BJ (cell line): ENCODE results near the gene ATXN3L. TPM values are rescaled to one million over a fixed set of nuclear protein-coding genes. Genes with fewer than 3 reads are reported as not detected.

ENCODE experiments used
- CTCF ChIA-PET: fragments of 350-600 bp; formaldehyde crosslinking; extraction: SDS; loops from one replicate; lab custom pipeline; 2021; ENCODE audit warnings: antibody characterized with exemption, inconsistent platforms; lab: Yijun Ruan, JAX
- POLR2A ChIA-PET: fragments of 300-600 bp; sonication (Branson Sonifier 250); formaldehyde crosslinking; extraction: SDS; loops from one replicate; lab custom pipeline; 2021; ENCODE audit warnings: antibody characterized with exemption; lab: Charles Lee
- DNase-seq: peaks from one replicate; pipeline ENCODE4 v3.0.0-alpha.2; 2011; ENCODE audit warnings: low read depth
- H3K27me3 ChIP-seq: 2 replicates; pipeline ENCODE4 v1.6.0; 2011; ENCODE audit warnings: low read length; ENCODE audit not compliant: control insufficient read depth, insufficient read depth
- H3K36me3 ChIP-seq: 2 replicates; pipeline ENCODE4 v1.5.1; 2011; ENCODE audit warnings: low read length; ENCODE audit not compliant: control insufficient read depth, insufficient read depth
- H3K4me3 ChIP-seq: 2 replicates; pipeline ENCODE4 v1.5.1; 2011; ENCODE audit warnings: low read depth, mild to moderate bottlenecking, control low read depth, low read length
- polyA minus RNA-seq: library from RNA; depleted of rRNA, polyadenylated mRNA; stranded (reverse); fragments of >200 nt; gene quantifications from 2 replicates; pipeline ENCODE4 v1.2.3, GENCODE V29; 2011; rRNA and poly(A)+ RNA removed
- polyA plus RNA-seq: library from polyadenylated mRNA; depleted of rRNA; stranded (reverse); fragments of >200 nt; gene quantifications from 2 replicates; pipeline ENCODE4 v1.2.3, GENCODE V29; 2011; rRNA removed
- TF ChIP-seq, protein P1 (sequence below): IDR thresholded peaks from 2 replicates; pipeline ENCODE4 v1.5.1; 2011; ENCODE audit warnings: low read depth, mild to moderate bottlenecking, control low read depth, inconsistent platforms, low read length, moderate library complexity; ENCODE audit not compliant: insufficient read depth

ATXN3L gene
- polyA plus RNA-seq: not detected in 2 replicates
- not detected in 2 replicates for polyA minus RNA-seq

DNA sequence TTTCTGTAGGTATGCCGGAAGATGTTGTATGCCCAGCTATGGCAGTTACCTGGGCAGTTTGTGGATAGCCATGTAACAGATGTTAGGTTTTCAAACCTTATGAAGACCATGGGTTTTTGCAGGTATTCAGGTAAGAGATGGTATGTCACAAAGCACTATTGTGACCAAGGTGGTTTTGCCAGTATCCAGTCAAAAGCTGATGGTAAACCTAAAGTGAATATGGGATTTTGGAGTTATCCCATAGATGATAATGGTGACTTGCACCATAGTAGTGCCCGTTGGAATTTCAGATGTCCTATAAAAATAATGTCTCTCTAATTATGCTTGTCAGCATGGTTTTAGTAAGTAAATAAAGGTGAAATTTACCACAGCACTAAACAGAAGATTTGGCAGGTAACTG lies at the start of gene ATXN3L:
ATXN3L (minus strand) TSS at position 101 of the 400 bp plus-strand sequence. CDS start 119 bp downstream, outside the sequence.
- TF ChIP-seq, protein P1, sequence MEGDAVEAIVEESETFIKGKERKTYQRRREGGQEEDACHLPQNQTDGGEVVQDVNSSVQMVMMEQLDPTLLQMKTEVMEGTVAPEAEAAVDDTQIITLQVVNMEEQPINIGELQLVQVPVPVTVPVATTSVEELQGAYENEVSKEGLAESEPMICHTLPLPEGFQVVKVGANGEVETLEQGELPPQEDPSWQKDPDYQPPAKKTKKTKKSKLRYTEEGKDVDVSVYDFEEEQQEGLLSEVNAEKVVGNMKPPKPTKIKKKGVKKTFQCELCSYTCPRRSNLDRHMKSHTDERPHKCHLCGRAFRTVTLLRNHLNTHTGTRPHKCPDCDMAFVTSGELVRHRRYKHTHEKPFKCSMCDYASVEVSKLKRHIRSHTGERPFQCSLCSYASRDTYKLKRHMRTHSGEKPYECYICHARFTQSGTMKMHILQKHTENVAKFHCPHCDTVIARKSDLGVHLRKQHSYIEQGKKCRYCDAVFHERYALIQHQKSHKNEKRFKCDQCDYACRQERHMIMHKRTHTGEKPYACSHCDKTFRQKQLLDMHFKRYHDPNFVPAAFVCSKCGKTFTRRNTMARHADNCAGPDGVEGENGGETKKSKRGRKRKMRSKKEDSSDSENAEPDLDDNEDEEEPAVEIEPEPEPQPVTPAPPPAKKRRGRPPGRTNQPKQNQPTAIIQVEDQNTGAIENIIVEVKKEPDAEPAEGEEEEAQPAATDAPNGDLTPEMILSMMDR: no peak

DNA sequence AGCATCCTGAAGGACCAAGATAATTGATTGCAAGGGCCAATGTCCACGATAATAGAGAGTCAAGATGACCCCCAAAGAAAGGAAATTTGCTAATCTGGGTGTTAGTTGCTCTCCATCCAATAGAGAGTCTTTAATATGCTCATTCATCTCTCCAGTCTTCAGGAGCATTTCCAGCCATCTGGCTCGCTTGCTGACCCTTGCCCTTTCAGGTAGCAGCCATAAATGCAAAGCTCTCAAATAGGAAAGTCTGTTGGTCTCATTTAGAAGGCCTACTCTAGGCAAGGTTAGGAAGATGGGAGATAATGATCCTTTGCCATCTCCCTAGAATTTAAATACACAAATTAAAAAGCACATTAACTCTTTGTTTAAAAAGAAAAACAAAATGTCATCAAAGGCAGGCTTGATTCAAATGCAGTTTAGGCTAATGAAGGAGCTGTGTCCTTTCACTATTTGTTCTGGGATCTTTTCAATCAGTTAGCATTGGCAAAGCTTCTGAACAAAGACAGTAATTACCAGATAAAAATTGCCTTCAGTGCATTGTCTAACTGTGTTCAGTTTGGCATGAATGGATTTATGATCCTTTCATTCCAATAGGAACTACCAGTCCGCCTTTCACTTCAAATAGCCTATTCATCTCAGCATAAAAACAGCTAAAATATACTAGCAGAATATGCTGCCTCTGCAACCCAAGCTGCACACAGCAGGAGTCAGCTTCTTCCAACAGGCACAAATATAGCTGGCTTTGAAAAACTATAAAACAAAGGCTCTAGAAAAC lies 49.6 kb upstream of the ATXN3L start:
- ChIA-PET CTCF (no interaction called here), POLR2A (interaction anchor here (0.6 kb wide), 1 partner anchor 206 kb away, joined by 12 read pairs; no protein-coding TSS in a partner anchor)
- H3K36me3 ChIP-seq: no peaks in the 10 kb centered on the region
- no peaks in the 10 kb centered on the region for H3K27me3 ChIP-seq
- TF ChIP-seq, protein P1: no peak
- DNase-seq: no peak
- no peak overlapping the region for H3K4me3 ChIP-seq

More for the DNA sequence above, at the start of gene ATXN3L:
- ChIA-PET CTCF (no interaction called here), POLR2A (no interaction called here)
- DNase-seq: no peak
- Histone ChIP-seq H3K27me3 (no peaks in the 10 kb centered on the region), H3K4me3 (no peak within 1 kb of the TSS), H3K36me3 (no peaks in the 10 kb centered on the region)

DNA sequence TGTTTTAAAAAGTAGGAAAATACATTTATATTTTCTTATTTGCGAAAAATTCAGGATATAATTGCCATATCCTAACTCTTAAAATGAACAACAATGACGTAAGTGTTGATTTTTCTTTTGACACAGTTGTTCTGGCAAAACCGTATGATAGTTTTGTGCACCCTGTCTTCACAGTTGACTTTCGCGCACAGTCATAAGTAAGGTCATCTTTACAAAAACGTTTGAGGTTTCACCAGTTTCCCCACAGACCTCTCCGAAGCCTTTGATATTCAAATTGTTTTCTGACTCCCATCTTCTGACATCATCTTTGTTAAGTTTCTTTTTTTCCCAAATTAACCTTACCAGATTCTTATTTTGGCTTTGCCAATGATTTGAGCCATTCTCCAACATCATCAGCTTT lies 48.1 kb upstream of the ATXN3L start:
- POLR2A ChIA-PET: no interaction called here
- no peak overlapping the region for H3K4me3 ChIP-seq
- H3K36me3 ChIP-seq: no peaks in the 10 kb centered on the region
- CTCF ChIA-PET: no interaction called here
- TF ChIP-seq, protein P1: no peak
- DNase-seq: no peak
- H3K27me3 ChIP-seq: no peaks in the 10 kb centered on the region

DNA sequence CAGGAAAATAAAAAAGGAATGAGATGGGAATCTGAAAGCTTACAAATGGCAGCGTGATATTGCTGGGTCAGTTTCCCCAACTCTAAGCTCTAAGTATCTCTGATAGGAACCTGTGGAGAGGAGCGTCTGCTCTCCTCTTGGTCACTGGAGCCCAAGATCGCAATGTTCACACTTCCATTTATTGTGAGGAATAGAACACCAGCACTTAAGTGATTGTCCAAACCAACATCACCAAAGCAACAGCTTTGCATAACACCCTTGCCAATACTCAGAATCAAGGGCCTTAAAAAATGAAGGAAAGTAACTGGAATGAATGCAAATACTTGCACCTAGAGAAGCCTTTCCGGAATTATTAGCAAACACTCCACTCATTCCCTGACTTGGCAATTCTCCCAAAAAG lies 46.8 kb upstream of the ATXN3L start:
- no peak for DNase-seq
- no peaks in the 10 kb centered on the region for H3K36me3 ChIP-seq
- CTCF ChIA-PET: no interaction called here
- TF ChIP-seq, protein P1: no peak
- POLR2A ChIA-PET: no interaction called here
- H3K27me3 ChIP-seq: no peaks in the 10 kb centered on the region
- no peak overlapping the region for H3K4me3 ChIP-seq

DNA sequence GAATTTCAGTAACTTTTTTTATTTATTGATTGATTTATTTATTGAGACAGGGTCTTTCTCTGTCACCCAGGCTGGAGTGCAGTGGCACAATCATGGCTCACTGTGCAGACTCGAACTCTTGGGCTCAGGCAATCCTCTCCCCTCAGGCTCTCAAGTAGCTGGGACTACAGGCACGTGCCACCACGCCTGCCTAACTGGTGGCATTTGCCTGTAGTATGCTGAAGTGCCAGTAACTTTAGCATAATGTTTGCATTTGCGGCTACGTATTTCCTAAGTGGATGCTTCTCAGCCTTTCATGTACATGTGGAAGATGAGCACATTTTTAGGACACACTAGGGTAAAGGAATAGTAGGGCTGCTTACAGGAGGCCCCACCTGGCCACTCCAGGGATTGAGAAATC lies 45.3 kb upstream of the ATXN3L start:
- TF ChIP-seq, protein P1: no peak
- Histone ChIP-seq H3K4me3 (no peak overlapping the region), H3K27me3 (no peaks in the 10 kb centered on the region), H3K36me3 (no peaks in the 10 kb centered on the region)
- POLR2A ChIA-PET: interaction anchor here (0.6 kb wide), 1 partner anchor 387 kb away, joined by 8 read pairs; no protein-coding TSS in a partner anchor
- CTCF ChIA-PET: no interaction called here
- no peak for DNase-seq
